ENCODE measurements around the gene RIMBP2.

Gene RIMBP2

DNA sequence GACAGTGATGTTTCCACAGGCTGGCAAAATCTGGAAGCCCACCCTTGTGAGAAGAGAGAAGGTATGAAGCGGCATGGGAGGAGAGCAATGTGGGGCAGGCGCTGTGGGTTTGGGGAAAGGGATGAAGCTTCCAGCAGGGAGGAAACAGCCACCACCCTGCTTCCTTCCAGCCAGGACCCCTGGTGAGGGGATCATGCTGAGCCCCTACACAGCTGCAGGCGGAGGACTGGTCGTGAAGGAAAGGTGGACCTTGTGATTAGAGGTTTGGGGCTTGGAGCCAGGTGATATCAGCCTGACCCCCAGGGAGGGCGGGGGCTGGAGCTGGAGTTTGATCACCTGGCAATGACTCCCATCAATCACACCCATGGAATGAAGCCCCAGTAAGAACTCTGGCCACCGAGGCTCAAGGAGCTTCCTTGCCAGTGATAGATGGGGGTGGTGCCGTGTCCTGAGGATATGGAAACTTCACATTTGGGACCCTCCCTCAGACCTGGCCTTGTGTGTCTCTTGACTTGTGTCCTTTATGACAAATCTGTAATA is 48.6 kb downstream of the RIMBP2 start:
- DNase-seq (ENCODE audit: low read depth): no peak
- no peak overlapping the region for H3K4me3 ChIP-seq (ENCODE audit: control insufficient read depth, low read depth, low read length)
- TF ChIP-seq, protein P1, sequence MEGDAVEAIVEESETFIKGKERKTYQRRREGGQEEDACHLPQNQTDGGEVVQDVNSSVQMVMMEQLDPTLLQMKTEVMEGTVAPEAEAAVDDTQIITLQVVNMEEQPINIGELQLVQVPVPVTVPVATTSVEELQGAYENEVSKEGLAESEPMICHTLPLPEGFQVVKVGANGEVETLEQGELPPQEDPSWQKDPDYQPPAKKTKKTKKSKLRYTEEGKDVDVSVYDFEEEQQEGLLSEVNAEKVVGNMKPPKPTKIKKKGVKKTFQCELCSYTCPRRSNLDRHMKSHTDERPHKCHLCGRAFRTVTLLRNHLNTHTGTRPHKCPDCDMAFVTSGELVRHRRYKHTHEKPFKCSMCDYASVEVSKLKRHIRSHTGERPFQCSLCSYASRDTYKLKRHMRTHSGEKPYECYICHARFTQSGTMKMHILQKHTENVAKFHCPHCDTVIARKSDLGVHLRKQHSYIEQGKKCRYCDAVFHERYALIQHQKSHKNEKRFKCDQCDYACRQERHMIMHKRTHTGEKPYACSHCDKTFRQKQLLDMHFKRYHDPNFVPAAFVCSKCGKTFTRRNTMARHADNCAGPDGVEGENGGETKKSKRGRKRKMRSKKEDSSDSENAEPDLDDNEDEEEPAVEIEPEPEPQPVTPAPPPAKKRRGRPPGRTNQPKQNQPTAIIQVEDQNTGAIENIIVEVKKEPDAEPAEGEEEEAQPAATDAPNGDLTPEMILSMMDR (conservative IDR thresholded peaks at IDR 0.05; ENCODE audit: control insufficient read depth, insufficient read depth, low read depth, low read length): no peak

GRCh38 chr12:130666645-130667044 is 49.5 kb downstream of the RIMBP2 start:
- DNase-seq (ENCODE audit: low read depth): no peak
- TF ChIP-seq, protein P1 (conservative IDR thresholded peaks at IDR 0.05; ENCODE audit: control insufficient read depth, insufficient read depth, low read depth, low read length): no peak
- H3K4me3 ChIP-seq (ENCODE audit: control insufficient read depth, low read depth, low read length): no peak overlapping the region

GRCh38 chr12:130665753-130666152 is 50.3 kb downstream of the RIMBP2 start:
- H3K4me3 ChIP-seq (ENCODE audit: control insufficient read depth, low read depth, low read length): no peak overlapping the region
- TF ChIP-seq, protein P1 (conservative IDR thresholded peaks at IDR 0.05; ENCODE audit: control insufficient read depth, insufficient read depth, low read depth, low read length): no peak
- DNase-seq (ENCODE audit: low read depth): no peak

- DNase-seq (ENCODE audit: low read depth): no peak
- no peak overlapping the region for H3K4me3 ChIP-seq (ENCODE audit: control insufficient read depth, low read depth, low read length)
- TF ChIP-seq, protein P1 (conservative IDR thresholded peaks at IDR 0.05; ENCODE audit: control insufficient read depth, insufficient read depth, low read depth, low read length): no peak
Observed at GRCh38 chr12:130664772-130665171, 51.3 kb downstream of the RIMBP2 start.

DNA sequence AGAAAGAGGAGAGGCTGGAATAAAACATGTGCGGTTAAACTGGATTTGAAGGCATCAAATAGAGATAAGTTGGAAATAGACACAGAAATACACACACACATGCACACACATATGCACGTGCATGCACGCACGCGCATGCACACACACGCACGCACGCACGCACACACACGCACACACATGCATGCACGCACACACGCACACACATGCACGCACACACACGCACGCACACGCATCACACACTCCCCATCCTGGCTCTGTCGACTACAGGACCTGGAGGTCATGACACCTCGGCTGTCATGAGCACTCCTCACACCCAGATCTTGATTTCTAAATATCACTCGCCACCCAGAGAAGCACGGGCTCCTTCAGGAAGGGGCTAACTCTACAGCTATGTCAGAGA is 51.8 kb downstream of the RIMBP2 start:
- no peak for DNase-seq (ENCODE audit: low read depth)
- TF ChIP-seq, protein P1 (conservative IDR thresholded peaks at IDR 0.05; ENCODE audit: control insufficient read depth, insufficient read depth, low read depth, low read length): no peak
- H3K4me3 ChIP-seq (ENCODE audit: control insufficient read depth, low read depth, low read length): no peak overlapping the region

- no peak for DNase-seq (ENCODE audit: low read depth)
- TF ChIP-seq, protein P1 (conservative IDR thresholded peaks at IDR 0.05; ENCODE audit: control insufficient read depth, insufficient read depth, low read depth, low read length): no peak
- no peak overlapping the region for H3K4me3 ChIP-seq (ENCODE audit: control insufficient read depth, low read depth, low read length)
Observed at GRCh38 chr12:130663514-130663913, 52.6 kb downstream of the RIMBP2 start.

Measured in fibroblast of mammary gland (primary cell).